Measurements from ENCODE around the gene TBCB. TPM values are rescaled to one million over a fixed set of nuclear protein-coding genes. Genes with fewer than 3 reads are reported as not detected.

TBCB gene
- total RNA-seq, 2 donors from 2014 or later: 107 to 110 TPM

DNA sequence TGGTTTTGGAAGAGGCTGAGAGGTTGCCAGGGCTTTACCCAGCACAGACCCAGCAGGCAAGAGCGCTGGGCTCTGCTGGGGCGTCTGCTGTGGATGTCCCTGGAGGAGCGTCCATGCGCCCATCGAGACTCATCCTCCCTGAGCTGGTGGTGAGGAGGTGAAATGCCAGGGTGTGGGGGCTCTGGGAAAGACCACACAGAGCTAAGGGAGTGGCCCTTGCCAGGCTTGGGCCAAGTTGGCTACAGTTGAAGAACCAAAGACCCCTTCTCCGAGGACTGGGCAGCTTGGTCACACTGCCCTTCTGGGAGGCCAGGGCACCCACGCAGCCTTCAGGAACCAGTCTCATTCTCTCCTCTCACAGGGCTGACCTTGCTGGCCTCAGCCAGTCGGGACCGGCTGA is 28.9 kb upstream of the TBCB start:
- Histone ChIP-seq H3K4me3 (no peak overlapping the region), H3K27ac (no peak overlapping the region), H3K9me3 (no peaks in the 10 kb centered on the region), H3K27me3 (no peaks in the 10 kb centered on the region), H3K36me3 (no peaks in the 10 kb centered on the region), H3K4me1 (peaks cover 0 to 6% of the 10 kb centered on the region in 2 donors)
- TF ChIP-seq, protein P1, sequence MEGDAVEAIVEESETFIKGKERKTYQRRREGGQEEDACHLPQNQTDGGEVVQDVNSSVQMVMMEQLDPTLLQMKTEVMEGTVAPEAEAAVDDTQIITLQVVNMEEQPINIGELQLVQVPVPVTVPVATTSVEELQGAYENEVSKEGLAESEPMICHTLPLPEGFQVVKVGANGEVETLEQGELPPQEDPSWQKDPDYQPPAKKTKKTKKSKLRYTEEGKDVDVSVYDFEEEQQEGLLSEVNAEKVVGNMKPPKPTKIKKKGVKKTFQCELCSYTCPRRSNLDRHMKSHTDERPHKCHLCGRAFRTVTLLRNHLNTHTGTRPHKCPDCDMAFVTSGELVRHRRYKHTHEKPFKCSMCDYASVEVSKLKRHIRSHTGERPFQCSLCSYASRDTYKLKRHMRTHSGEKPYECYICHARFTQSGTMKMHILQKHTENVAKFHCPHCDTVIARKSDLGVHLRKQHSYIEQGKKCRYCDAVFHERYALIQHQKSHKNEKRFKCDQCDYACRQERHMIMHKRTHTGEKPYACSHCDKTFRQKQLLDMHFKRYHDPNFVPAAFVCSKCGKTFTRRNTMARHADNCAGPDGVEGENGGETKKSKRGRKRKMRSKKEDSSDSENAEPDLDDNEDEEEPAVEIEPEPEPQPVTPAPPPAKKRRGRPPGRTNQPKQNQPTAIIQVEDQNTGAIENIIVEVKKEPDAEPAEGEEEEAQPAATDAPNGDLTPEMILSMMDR (IDR thresholded peaks at IDR 0.05): no peak
- DNase-seq (ENCODE audit: low spot score): no peak

GRCh38 chr19:36089847-36090246 is 25.4 kb upstream of the TBCB start:
- Histone ChIP-seq H3K9me3 (no peaks in the 10 kb centered on the region), H3K4me3 (no peak overlapping the region), H3K27ac (no peak overlapping the region), H3K27me3 (no peaks in the 10 kb centered on the region), H3K36me3 (no peaks in the 10 kb centered on the region), H3K4me1 (peaks cover 0 to 9% of the 10 kb centered on the region in 2 donors)
- TF ChIP-seq, protein P1 (IDR thresholded peaks at IDR 0.05): no peak
- DNase-seq (ENCODE audit: low spot score): no peak

DNA sequence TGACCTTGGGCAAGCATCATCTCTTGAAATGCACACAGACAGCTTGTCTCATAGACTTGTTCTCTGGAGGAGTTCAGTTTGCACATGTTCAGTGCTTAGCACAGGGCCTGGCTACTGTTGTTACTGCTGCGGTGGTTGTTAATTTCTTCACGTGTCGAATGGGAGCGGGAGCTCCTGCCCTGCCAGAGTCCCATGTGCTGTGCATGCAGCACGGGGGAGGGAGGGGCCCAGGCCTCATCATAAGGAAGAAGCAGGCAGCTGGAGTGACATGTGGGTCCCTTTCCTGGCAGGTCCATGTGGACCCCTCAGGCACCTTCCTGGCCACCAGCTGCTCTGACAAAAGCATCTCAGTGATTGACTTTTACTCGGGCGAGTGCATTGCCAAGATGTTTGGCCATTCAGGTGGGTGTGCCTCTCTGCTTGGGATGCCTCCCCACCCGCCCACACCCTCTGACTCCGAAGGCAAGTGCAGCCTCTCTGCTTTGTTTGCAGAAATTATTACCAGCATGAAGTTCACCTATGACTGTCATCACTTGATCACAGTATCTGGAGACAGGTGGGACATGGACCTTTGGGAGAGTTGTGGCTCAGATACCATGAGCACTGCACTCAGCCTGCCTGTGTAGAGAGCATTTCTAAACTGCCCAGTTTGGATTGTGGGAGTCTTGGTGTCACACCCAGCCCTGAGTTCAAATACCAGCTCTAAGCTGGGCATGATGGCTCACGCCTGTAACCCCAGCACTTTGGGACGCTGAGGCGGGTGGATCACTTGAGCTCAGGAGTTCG is 24.2 kb upstream of the TBCB start:
- no peaks in the 10 kb centered on the region for H3K36me3 ChIP-seq
- no peak overlapping the region for H3K4me3 ChIP-seq
- H3K27ac ChIP-seq: no peak overlapping the region
- no peak for DNase-seq (ENCODE audit: low spot score)
- no peaks in the 10 kb centered on the region for H3K27me3 ChIP-seq
- H3K9me3 ChIP-seq: no peaks in the 10 kb centered on the region
- H3K4me1 ChIP-seq: peaks cover 0 to 9% of the 10 kb centered on the region in 2 donors
- TF ChIP-seq, protein P1 (IDR thresholded peaks at IDR 0.05): no peak

- no peaks in the 10 kb centered on the region for H3K27me3 ChIP-seq
- peaks cover 0 to 9% of the 10 kb centered on the region in 2 donors for H3K4me1 ChIP-seq
- H3K4me3 ChIP-seq: no peak overlapping the region
- no peaks in the 10 kb centered on the region for H3K9me3 ChIP-seq
- no peak for DNase-seq (ENCODE audit: low spot score)
- TF ChIP-seq, protein P1 (IDR thresholded peaks at IDR 0.05): no peak
- no peaks in the 10 kb centered on the region for H3K36me3 ChIP-seq
- no peak overlapping the region for H3K27ac ChIP-seq
These were observed 22.7 kb upstream of the TBCB start for GRCh38 chr19:36092566-36092965.

- no peak overlapping the region for H3K4me3 ChIP-seq
- peaks cover 0 to 9% of the 10 kb centered on the region in 2 donors for H3K4me1 ChIP-seq
- H3K36me3 ChIP-seq: no peaks in the 10 kb centered on the region
- no peak for DNase-seq (ENCODE audit: low spot score)
- TF ChIP-seq, protein P1 (IDR thresholded peaks at IDR 0.05): no peak
- H3K9me3 ChIP-seq: no peaks in the 10 kb centered on the region
- H3K27me3 ChIP-seq: no peaks in the 10 kb centered on the region
- H3K27ac ChIP-seq: peak overlapping the region; percentile 7 to 48
These were observed 22.1 kb upstream of the TBCB start for GRCh38 chr19:36093146-36093662.
